Ammon's horn (tissue), 1 donor: ENCODE results near the gene FZD7.

Source experiments
- DNase-seq: peaks from one replicate; pipeline ENCODE4 v3.0.0-alpha.2; 2016; ENCODE audit warnings: low spot score

The FZD7 gene

GRCh38 chr2:202067589-202067988, 33.9 kb downstream of the FZD7 start:
- DNase-seq = no peak

GRCh38 chr2:202069170-202070067, 35.8 kb downstream of the FZD7 start:
- no peak for DNase-seq

GRCh38 chr2:202071107-202071506, 37.5 kb downstream of the FZD7 start:
- DNase-seq = no peak

GRCh38 chr2:202072226-202072625, 38.6 kb downstream of the FZD7 start:
- no peak for DNase-seq

GRCh38 chr2:202072737-202073401, 39.2 kb downstream of the FZD7 start, which contains the start of gene KIAA2012:
KIAA2012 (plus strand) TSS chr2:202073255; CDS start chr2:202073628, 373 bp downstream.
- DNase-seq = peak; percentile 50

- no peak for DNase-seq
Observed at GRCh38 chr2:202074324-202074723, 40.7 kb downstream of the FZD7 start.

- DNase-seq = no peak
Observed at GRCh38 chr2:202079310-202079709, 45.7 kb downstream of the FZD7 start.

GRCh38 chr2:202084265-202084664, 50.6 kb downstream of the FZD7 start:
- DNase-seq = peak; percentile 38
